ENCODE data around the gene SOCS2. TPM values are rescaled to one million over a fixed set of nuclear protein-coding genes. Genes with fewer than 3 reads are reported as not detected.

SOCS2 gene
- total and polyA plus RNA-seq, 2 of the 13 experiments (the other 11 are each of a cell fraction or from before 2014, with no cell fraction given), result 0.62 to 1.5 TPM

DNA sequence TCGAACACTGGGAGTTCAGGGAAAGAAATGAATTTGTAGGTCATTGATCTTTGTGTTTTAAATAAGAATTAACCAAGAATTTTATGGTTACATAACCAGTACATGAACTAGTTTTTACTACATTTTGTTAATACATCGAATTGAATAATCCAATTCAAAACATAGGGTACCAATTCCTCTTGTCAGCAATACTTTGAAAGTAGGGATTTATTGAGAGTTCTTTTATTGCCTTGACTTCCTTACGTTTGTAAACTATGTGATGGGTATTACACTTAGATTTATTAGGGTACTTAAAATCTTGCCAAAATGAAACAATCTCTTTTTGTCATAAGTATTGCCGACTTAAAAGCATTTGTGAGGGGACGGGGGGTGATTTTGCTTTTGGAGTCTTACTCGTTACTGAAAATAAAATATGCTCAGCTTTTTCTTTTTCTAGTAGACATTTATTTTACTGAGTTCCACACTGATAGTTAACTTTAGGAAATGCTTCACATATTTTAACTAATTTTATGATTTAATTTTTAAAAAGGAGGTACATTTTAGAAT is 22.4 kb downstream of the SOCS2 start:
- no peak overlapping the region for H3K9ac ChIP-seq (ENCODE audit: insufficient read depth, low read depth, low read length)
- no TSS peak for BruUV-seq (replicated peaks)
- no peak overlapping the region for H2AFZ ChIP-seq (ENCODE audit: low read length)
- FAIRE-seq, result no peak
- in situ Hi-C loops (cut with HindIII; ENCODE audit: extremely low pct_ligation_motif_present, low pct_unique_long_range_greater_than_20kb), result no loop called here
- H3K79me2 ChIP-seq (ENCODE audit: insufficient read depth, low read length), result no peaks in the 10 kb centered on the region
- ATAC-seq, result no peak
- no peaks in the 10 kb centered on the region for H3K9me3 ChIP-seq (ENCODE audit: low read length)
- intact Hi-C loops (cut with micrococcal nuclease; ENCODE audit: unreplicated experiment), result no loop called here
- H3K36me3 ChIP-seq (replicated peaks in 1 of 2; ENCODE audit: control insufficient read depth in 1 of 2, insufficient read depth in 2 of 2, low read length in 2 of 2), result no peaks in the 10 kb centered on the region
- peaks cover 10% of the 10 kb centered on the region for H3K4me1 ChIP-seq (ENCODE audit: insufficient read depth, low read length)
- ChIA-PET POLR2A (no interaction called here), CTCF (ENCODE audit: low intra/inter-chr PET ratio, low total read pairs) (no interaction called here)
- no peak overlapping the region for H3K27ac ChIP-seq (ENCODE audit: extremely low read length, insufficient read depth, low read length)
- H4K20me1 ChIP-seq (ENCODE audit: insufficient read depth, low read length), result no peaks in the 10 kb centered on the region
- 13% methylated on average over 6 of the region's 6 CpGs for WGBS (ENCODE audit: low lambda C conversion rate)
- no peak overlapping the region for H3K4me2 ChIP-seq (ENCODE audit: low read depth, low read length)
- no peak for DNase-seq (ENCODE audit: low spot score)
- H3K27me3 ChIP-seq (ENCODE audit: control insufficient read depth in 1 of 2, insufficient read depth in 2 of 2, low read length in 2 of 2), result peaks cover 4 to 29% of the 10 kb centered on the region in 2 experiments
- H3K4me3 ChIP-seq (replicated peaks in 1 of 3; ENCODE audit: insufficient read depth in 1 of 3, low read depth in 2 of 3, low read length in 3 of 3), result no peak overlapping the region
- no peak for TF ChIP-seq NR2F6 (IDR thresholded peaks at IDR 0.05)
- no peak for TF ChIP-seq NR2F6 (CRISPR knock-in tag; IDR thresholded peaks at IDR 0.05)
- TF ChIP-seq HNRNPH1 (optimal IDR thresholded peaks at IDR 0.05; ENCODE audit: low read depth, low read length), result no peak
- no peak for TF ChIP-seq FOXJ3 (CRISPR knock-in tag; IDR thresholded peaks at IDR 0.05; ENCODE audit: borderline replicate concordance)
- no peak for TF ChIP-seq ZNF501 (CRISPR knock-in tag; IDR thresholded peaks at IDR 0.05)
- no peak for TF ChIP-seq ATF7 (IDR thresholded peaks at IDR 0.05)
- no peak for TF ChIP-seq ATF7 (CRISPR knock-in tag; IDR thresholded peaks at IDR 0.05)
- TF ChIP-seq HNRNPK (IDR thresholded peaks at IDR 0.05; ENCODE audit: low read depth, low read length, poor library complexity, severe bottlenecking), result no peak
- TF ChIP-seq ZNF589 (CRISPR knock-in tag; conservative IDR thresholded peaks at IDR 0.05), result no peak
- TF ChIP-seq, protein P1, sequence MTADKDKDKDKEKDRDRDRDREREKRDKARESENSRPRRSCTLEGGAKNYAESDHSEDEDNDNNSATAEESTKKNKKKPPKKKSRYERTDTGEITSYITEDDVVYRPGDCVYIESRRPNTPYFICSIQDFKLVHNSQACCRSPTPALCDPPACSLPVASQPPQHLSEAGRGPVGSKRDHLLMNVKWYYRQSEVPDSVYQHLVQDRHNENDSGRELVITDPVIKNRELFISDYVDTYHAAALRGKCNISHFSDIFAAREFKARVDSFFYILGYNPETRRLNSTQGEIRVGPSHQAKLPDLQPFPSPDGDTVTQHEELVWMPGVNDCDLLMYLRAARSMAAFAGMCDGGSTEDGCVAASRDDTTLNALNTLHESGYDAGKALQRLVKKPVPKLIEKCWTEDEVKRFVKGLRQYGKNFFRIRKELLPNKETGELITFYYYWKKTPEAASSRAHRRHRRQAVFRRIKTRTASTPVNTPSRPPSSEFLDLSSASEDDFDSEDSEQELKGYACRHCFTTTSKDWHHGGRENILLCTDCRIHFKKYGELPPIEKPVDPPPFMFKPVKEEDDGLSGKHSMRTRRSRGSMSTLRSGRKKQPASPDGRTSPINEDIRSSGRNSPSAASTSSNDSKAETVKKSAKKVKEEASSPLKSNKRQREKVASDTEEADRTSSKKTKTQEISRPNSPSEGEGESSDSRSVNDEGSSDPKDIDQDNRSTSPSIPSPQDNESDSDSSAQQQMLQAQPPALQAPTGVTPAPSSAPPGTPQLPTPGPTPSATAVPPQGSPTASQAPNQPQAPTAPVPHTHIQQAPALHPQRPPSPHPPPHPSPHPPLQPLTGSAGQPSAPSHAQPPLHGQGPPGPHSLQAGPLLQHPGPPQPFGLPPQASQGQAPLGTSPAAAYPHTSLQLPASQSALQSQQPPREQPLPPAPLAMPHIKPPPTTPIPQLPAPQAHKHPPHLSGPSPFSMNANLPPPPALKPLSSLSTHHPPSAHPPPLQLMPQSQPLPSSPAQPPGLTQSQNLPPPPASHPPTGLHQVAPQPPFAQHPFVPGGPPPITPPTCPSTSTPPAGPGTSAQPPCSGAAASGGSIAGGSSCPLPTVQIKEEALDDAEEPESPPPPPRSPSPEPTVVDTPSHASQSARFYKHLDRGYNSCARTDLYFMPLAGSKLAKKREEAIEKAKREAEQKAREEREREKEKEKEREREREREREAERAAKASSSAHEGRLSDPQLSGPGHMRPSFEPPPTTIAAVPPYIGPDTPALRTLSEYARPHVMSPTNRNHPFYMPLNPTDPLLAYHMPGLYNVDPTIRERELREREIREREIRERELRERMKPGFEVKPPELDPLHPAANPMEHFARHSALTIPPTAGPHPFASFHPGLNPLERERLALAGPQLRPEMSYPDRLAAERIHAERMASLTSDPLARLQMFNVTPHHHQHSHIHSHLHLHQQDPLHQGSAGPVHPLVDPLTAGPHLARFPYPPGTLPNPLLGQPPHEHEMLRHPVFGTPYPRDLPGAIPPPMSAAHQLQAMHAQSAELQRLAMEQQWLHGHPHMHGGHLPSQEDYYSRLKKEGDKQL (CRISPR knock-in tag; IDR thresholded peaks at IDR 0.05; ENCODE audit: low read depth), result no peak
- TF ChIP-seq, protein P2, sequence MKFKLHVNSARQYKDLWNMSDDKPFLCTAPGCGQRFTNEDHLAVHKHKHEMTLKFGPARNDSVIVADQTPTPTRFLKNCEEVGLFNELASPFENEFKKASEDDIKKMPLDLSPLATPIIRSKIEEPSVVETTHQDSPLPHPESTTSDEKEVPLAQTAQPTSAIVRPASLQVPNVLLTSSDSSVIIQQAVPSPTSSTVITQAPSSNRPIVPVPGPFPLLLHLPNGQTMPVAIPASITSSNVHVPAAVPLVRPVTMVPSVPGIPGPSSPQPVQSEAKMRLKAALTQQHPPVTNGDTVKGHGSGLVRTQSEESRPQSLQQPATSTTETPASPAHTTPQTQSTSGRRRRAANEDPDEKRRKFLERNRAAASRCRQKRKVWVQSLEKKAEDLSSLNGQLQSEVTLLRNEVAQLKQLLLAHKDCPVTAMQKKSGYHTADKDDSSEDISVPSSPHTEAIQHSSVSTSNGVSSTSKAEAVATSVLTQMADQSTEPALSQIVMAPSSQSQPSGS (CRISPR knock-in tag; IDR thresholded peaks at IDR 0.05), result no peak
- TF ChIP-seq SATB2 (CRISPR knock-in tag; IDR thresholded peaks at IDR 0.05), result no peak
- no peak for TF ChIP-seq ZNF317 (CRISPR knock-in tag; IDR thresholded peaks at IDR 0.05)
- TF ChIP-seq, protein P3, sequence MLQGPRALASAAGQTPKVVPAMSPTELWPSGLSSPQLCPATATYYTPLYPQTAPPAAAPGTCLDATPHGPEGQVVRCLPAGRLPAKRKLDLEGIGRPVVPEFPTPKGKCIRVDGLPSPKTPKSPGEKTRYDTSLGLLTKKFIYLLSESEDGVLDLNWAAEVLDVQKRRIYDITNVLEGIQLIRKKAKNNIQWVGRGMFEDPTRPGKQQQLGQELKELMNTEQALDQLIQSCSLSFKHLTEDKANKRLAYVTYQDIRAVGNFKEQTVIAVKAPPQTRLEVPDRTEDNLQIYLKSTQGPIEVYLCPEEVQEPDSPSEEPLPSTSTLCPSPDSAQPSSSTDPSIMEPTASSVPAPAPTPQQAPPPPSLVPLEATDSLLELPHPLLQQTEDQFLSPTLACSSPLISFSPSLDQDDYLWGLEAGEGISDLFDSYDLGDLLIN (CRISPR knock-in tag; IDR thresholded peaks at IDR 0.05; ENCODE audit: borderline replicate concordance), result no peak
- no peak for TF ChIP-seq TEAD2 (CRISPR knock-in tag; IDR thresholded peaks at IDR 0.05)
- TF ChIP-seq MBD4 (IDR thresholded peaks at IDR 0.05; ENCODE audit: borderline replicate concordance, low read length), result no peak
- TF ChIP-seq ELF3 (CRISPR knock-in tag; IDR thresholded peaks at IDR 0.05), result no peak
